ENCODE results near the gene INTS4.
"Not testable (repeated sequence)": the region's sequence is repeated elsewhere in the genome, so short reads cannot be mapped to it uniquely, and the experiment has no call there.

Gene INTS4

DNA sequence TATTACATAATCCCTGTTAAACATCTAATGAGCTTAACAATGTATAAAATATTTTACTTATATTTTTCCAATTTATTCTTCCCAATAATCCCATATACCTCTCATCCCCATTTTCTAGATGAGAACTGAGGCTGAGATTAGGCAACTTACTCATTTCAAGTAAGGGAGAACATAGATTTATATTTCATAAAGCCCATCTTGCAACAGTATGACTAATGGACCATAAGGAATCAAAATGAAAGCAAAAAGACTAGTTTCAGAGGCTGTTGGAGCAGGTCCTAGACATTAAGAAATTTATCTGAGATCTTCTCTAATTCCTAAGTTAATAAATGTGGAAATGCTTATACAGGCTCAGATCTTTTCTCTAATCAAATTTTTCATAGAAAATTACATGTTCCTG is 52.0 kb downstream of the INTS4 start:
- DNase-seq = not testable (repeated sequence)

DNA sequence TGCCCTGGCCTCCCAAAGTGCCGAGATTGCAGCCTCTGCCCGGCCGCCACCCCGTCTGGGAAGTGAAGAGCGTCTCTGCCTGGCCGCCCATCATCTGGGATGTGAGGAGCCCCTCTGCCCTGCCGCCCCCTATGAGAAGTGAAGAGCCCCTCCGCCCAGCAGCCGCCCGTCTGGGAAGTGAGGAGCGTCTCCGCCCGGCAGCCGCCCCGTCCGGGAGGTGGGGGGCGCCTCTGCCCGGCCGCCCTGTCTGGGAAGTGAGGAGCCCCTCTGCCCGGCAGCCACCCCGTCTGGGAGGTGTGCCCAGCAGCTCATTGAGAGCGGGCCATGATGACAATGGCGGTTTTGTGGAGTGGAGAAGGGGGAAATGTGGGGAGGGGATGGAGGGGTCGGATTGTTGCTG is 60.9 kb downstream of the INTS4 start:
- DNase-seq = not testable (repeated sequence)

DNA sequence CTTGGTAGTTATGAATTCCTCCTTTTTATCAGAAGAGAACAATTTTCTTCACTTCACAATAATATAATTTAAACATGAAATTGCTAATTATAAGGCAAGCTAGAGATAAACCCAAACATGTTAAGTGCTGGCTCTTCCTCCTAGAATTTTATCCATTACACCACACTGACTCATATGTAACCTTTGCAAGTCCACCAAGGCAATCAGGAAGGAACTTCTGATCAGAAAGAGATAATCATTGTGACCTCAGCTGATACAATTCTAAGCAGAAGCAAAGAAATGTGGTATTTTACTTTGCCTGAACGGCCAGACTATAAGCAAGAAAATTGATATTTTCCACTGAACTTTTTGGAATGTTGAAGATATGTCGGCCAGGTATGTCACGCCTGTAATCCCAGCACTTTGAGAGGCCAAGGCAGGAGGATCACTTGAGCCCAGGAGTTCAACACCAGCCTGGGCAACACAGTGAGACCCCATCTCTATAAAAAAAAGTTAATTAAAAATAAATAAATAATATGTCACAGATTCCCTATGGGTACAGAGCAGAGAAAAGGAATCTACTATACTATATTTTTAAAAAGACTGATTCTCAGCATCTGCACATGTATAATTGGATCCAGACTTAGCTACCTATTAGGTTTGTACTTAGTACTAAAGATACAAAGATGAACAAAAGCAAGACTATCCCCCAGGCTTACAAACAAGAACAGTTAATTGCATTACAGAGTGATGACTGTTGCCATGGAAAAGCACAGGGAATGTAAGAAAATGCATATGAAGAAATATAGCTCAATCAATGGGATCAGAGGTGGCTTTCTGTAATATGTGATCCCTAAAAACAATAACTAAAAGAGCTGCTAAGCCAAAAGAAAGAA is 63.9 kb downstream of the INTS4 start:
- DNase-seq = not testable (repeated sequence)

DNA sequence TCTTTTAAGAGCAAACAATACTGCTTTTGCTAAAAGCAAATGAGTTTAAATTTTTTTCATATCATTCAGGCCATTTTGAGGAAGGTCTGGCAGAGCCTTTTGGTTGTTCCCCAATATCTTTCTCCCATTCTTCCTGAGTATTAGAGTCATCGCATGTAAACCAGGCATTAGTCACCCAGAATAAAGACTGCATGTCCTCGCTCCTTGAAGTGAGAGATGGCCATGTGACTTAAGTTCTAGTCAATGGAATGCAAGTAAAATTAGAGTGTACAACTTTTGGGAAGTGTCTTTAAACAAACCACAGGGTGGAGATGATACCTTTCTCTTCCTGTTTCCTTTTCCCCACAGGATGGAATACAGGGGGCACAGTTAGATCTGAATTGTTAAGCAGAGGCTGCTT is 76.8 kb downstream of the INTS4 start:
- not testable (repeated sequence) for DNase-seq

DNA sequence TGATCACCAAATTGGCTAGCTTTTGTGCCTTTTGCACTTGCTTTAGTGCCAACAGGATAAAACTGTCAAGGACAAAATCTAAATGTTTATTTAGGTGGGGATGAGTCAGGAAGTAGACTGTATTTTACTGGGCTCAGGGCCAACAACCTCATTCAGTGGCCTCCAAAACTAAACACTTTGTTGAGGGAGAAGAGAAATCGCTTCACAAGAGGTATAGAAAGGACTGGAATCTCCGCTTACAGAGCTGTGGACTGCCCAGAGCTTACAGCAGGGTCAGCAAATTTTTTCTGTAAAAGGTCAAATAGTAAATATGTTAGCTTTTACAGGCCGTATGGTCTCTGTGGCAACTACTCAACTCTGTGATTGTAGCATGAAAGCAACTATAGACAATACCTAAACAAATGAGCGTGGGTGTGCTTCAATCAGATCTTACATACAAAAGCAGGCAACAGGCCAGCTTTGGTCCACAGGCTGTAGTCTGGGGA is 80.1 kb downstream of the INTS4 start:
- peak; percentile 49 for DNase-seq

DNA sequence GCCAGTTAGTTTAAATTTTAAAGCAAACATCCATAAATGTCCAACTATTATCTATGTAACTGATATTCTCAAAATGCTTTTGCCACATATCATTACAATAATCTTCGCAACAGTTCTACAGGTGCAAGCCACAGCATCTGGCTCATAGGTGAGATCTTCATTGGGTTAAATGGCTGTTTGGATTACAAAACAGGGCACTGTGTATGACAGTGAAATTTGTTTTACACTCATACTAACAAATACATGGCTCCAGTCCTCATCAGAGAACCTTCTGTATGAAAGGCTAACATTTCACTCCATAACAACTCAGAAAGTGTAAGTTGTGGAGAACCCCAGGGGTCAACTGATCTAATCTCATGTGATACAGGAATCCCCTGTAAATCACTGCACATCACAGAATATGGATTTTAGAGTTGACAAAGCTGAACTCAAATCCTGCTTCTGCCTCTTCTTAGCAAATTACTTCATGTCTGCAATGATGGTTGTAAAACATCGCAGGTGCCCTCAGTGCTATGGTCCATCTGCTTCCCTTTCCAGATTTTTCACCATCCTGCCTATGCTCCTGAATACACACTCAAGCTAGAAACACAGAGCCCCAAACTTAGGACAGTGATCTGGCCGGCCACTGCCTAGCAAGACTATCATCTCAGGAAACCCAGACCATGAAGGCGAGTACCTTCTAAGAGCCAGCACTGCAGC is 80.7 kb downstream of the INTS4 start:
- DNase-seq = not testable (repeated sequence)

DNA sequence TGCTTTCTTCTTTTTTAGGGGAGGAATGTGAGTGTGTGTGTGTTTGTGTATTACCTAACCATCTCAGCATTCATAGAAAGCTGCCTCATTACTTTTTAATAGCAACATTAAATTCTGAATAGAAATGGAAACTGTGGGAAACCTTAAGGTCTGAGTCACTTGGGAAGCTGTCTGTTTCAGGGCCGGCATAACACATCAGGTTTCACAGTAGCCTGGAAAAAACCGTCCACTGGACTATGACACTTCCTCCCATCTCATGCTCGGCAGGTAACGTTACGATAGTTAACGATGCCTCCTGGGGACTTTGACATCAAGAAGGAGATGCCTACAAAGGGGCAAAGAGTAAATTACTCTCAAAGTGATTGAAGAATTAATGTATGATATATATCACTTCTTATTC is 83.6 kb downstream of the INTS4 start:
- DNase-seq = not testable (repeated sequence)

DNA sequence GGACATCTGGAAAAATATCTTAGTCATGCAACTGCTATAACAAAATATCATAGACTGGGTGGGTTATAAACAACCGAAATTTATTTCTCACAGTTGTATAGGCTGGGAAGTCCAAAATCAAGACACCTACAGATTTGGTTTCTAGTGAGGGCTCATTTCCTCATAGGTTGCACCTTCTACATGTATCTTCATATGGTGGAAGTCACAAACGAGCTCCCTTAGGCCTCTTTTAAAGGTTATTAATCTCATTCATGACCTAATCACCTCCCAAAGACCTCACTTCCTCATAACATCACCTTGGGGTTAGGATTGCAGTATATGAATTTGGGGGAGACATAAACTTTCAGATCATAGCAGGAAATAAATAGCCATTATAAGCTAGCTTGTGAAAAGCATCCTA is 85.2 kb downstream of the INTS4 start:
- DNase-seq = no peak

DNA sequence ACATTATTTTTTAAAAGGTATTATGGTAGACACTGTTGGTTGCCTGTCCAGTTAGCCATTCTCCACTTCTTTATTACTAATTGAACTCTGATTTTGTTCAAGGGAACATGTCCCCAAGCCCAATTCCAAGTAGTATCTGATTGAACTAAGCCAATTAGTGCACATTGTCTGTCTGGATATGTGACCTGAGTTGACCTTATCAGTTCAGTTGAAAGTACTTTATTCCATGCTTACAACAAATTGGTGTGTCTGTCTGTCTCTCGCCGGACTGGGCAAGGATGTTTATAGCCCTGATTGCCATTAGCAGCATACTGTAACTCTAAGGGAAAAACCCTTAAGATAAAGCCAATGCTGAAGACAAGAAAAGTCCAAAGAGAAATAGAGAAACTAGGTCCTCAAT is 85.6 kb downstream of the INTS4 start:
- DNase-seq = no peak

DNA sequence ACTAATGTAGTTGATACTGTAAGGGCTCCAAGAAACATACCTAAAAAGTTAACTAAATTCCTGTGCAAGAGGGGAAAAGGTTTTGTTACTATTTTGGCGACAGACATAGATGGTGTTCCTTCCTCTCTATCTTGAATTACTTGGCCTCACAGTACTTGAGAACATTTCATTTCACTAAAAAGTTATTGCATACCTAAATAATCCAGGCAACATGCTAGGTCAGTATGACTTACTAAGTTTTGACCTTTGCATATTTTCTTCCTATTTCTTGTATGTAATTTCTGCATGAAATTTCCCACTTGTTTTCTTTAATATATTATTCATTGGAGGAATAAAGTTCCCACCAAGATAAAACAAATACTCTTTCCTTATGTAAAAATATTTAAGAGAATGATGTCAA is 99.5 kb downstream of the INTS4 start:
- not testable (repeated sequence) for DNase-seq

DNA sequence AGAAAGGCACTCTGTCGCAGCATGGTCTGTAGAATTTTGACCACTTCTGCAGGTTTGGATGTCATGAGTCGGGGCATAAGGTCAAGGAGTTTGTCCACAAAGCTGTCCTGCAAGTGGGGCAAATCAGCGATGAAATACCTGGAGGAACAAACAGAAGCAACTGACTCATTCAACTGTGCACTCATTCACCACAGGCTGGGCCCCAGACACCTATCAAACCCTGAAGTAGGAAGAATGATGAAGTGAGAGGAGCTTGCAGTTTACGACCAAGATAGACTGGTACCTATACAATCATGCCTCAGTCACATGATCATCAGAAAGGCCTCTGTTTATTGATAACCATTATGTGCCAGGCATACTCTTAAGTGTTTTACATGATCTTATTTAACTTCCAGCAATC is 102.8 kb downstream of the INTS4 start:
- not testable (repeated sequence) for DNase-seq

DNA sequence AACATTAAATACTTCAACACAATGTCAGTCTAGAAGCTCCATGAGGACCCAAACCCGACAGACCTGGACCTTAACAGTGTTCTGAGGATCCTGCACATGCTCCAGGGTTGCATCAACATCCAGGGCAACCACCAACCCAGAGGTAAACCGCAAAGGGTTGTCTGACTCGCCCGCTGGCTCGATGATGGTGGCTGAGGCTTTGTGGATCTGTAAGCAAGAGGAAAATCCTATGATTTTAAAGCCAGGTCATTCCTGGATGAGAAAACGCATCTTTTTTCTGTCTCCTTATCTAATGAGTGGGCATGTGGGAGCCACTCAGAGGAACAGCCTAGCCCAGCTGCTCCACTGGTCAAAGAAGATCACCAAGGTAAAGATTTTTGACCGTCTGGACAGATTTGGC is 103.2 kb downstream of the INTS4 start:
- not testable (repeated sequence) for DNase-seq

DNA sequence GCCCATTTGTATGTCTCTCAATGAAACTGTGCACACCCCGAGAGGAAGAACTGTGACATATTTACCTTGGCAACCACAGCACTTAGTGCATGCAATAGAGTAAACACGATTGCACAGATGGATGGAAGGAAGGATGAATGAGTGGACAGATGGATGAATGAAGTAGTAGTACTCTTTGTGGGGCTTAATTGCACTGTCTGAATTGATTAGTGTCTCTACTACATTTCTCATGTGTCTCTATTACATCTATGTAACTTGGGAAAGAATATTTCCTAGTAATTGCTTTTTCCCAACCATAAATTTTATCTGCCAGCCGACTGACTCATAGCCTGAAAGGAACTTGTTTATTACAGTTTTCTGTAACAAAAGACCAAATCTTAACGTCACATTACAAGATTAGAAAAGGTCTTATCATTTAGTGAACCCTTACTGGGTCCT is 103.8 kb downstream of the INTS4 start:
- DNase-seq = not testable (repeated sequence)

DNA sequence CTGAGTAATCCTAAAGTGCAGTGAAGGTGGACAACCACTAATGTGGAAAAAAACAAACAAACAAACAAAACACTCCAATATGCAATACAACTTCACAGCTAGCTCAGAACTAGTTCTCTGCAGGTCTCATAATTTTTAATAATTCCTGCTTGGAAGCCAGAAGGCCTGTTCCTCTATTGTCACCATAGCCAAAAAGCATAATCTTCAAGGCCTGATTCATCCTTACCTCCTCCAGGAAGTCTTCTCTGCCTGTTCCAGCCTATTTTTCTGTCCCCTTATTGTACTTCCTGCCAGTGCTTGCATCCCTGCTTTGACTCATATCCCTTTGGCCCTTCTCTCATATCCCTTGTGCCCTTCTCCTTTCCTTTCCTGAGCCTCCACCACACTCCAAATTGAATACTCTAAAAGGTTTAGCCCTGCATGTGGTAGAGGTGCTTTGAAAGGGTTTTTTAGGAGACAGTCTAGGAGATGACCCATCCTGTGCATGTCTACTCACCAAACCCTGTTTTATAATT is 104.3 kb downstream of the INTS4 start:
- DNase-seq = not testable (repeated sequence)

DNA sequence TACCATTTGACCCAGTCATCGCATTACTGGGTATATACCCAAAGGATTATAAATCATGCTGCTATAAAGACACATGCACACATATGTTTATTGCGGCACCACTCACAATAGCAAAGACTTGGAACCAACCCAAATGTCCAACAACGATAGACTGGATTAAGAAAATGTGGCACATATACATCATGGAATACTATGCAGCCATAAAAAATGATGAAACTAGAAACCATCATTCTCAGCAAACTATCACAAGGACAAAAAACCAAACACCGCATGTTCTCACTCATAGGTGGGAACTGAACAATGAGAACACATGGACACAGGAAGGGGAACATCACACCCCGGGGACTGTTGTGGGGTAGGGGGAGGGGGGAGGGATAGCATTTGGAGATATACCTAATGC is 105.4 kb downstream of the INTS4 start:
- not testable (repeated sequence) for DNase-seq

DNA sequence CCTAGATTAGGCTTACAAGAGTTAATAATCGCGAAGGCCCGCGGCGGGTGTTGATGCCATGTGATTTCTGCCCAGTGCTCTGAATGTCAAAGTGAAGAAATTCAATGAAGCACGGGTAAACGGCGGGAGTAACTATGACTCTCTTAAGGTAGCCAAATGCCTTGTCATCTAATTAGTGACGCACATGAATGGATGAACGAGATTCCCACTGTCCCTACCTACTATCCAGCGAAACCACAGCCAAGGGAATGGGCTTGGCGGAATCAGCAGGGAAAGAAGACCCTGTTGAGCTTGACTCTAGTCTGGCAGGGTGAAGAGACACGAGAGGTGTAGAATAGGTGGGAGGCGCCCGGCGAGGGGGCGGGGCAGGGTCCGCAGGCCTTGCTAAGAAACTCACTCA is 108.1 kb downstream of the INTS4 start:
- DNase-seq = no peak

DNA sequence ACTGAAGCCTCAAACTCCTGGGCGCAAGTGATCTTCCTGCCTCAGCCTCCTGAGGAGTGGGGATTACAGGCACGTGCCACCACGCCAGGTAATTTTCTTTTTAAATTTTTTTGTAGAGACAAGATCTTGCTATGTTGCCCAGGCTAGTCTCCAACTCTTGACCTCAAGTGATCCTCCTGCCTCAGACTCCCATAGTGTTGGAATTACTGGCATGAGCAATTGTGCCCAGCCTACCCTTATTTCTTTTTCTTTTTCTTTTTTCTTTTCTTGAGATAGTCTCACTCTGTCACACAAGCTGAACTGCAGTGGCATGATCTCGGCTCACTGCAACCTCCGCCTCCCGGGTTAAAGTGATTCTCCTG is 109.7 kb downstream of the INTS4 start:
- DNase-seq = no peak

DNA sequence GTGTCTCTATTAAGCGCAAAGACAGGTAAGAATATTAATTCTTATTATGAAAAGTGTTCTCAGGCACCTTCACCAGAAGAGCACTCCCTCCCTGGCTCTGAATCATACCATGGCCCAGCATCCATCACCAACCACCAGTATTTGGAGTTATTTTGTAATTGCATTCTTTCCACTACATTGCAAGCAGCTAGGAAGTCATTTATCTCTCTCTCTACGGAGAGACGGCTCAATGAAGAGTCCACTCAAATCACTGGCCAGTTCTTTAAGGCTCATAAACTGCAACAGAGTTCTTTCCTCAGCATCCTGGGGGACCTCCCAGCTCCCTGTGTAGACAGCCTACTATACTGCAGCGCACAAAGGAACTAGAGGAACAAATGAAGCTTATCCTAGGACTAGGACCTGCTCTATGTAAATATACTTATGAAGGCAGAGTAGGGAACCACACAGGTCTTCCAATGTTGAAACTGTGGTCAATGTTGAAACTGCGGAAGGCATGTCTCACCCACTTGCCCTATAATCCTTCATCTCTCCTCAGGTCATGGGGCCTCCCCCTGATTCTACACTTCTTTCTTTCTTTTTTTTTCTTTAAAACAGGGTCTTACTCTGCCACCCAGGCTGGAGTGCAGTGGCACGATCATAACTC is 110.2 kb downstream of the INTS4 start:
- no peak for DNase-seq

DNA sequence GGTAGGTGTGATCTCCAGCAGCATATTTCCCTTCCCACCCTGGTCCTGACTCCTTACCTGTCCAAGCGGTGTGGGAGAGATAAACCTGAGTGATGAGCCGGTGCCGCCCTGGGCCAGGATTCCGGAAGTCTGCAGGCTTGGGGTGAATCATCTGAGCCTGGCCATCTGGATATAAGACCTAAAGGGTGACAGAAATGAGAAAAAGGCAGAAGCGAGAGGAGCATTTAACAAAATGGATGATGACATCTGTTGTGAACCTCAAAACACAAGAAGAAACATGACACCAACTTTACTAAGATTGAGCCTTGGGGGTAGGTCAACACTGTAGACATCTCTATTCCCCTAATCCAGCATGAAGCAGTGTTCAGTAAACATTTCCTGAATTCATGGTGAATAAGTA is 110.7 kb downstream of the INTS4 start:
- DNase-seq = no peak

DNA sequence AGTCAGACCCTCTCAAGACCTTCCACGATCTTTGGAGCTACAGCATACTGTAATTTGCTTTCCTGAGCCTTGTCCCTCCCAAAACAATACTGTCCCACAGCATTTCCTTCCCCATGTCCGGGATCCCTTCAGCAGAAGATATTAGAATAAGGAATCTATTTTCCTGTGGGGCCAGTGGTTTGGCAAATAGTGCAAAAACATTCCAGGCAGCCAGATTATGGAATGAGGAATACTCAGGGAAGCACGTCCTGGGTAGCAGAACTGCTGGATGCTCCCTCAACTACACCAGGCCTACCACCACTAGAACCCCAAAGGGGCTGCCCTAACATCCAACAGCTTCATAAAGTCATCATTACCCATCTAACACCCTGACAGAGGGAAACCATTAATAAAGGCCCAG is 112.1 kb downstream of the INTS4 start:
- DNase-seq = no peak

DNA sequence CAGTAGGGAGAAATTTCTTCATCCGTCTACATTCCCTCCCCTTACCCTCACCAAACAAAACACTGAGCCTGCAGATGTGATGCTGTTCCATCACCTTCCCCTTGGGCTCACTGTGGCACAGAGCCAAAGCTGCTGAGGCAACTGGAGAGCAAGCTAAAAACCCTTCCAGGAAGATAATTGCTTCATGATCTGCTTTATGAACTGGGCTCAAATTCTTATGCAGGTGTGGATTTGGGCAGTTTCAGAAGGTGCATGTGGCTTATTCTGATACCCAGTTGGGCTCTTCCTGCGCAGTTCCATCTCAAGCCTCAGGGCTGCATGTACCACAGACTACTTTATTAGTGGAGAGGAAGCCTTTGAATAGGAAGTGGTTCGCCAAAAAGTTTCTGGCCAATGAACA is 115.2 kb downstream of the INTS4 start:
- no peak for DNase-seq

DNA sequence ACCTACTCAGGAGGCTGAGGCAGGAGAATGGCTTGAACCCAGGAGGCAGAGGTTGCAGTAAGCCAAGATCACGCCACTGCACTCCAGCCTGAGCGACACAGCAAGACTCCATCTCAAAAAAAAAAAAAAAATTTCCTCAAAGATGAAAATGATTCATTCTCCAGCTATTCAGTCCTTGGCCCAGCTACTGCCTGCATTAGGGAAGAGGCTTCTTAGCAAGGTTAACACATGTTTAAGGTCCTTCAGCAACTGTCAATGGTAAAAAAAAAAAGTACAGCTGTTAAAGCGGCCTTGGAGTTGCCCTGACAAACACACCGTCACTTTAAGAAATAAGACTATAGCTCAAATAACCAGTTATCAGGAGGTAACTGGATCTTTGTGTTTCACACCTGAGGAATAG is 116.2 kb downstream of the INTS4 start:
- DNase-seq = not testable (repeated sequence)

DNA sequence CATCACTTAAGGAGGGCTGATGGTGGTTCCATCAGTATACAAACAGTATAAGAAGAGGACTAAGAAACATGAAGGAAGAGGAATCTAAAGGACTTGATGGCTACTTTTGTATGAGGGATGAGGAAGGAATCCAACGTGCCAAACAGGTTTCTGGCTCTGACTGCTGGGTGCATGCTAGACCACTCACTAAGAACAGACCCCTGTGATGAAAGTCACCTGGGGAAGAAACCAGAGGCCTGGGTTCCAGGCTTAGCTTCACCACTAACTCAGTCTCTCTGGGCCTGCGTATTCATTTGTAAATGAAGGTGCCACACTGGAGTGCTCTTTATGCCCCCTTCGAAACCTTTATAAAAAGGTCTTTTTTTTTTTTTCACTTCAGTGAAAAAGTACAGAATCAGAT is 118.4 kb downstream of the INTS4 start:
- DNase-seq = no peak

All from T1000 (cell line).